ENCODE measurements around the gene PRDM16.

Gene PRDM16

DNA sequence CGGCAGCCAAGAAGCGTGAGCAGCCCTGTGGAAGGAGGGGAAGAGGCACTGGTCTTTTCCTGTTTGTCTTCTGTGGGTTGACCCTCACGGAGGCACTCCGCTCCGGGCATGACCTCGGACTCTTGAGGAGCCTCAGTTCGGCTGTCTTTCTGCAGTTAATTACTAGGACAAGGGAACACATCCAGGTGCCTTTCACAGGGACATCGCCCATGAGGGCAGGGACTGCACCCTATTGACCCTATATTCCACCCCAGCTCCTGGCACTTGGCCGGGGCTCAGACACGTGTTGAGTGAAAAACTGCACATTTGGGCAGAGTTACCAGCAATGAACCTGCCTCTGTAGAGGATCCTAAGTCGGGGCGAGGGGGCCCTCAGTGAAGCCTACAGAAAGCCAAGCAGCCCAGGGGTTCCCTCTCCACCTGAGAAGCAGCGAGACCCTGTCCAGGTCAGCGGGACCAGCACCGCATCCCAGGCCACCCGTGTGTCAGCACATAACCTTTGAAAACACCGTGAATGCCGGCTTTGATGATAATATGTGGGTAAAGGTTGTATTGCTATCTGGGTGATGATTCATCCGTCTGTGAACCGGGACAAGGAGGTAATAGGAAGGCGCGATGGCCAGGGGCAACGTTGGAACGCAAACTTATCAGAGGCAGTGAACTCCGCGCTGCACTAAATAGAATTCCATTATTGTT, 224.0 kb downstream of the PRDM16 start:
- no peak for FAIRE-seq

GRCh38 chr1:3293563-3294080, 224.6 kb downstream of the PRDM16 start:
- FAIRE-seq: no peak
- DNase-seq (ENCODE audit: low spot score): no peak

More for the DNA sequence above, 224.0 kb downstream of the PRDM16 start:
- DNase-seq (ENCODE audit: low spot score): no peak

DNA sequence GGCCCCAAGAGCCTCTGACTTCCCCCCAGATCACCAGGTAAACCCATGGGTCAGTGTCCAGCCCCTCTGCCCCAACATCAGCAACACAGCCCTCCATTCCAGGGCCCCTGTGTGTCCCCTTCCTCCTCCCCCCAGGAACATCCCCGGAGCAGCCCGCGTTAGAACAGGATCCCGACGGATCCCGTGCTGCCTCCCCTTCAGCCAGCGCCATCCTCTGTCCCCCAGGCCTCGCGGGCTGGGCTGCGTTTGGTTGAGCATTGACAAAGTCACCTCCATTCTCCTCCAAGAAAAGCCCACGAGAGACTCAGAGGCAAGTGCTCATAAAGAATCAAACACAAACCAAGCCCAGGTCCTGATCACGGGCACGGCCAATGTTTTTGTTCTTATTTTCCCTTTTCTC, 225.4 kb downstream of the PRDM16 start:
- DNase-seq (ENCODE audit: low spot score) (no peak), FAIRE-seq (no peak)

GRCh38 chr1:3295846-3296245, 226.8 kb downstream of the PRDM16 start:
- FAIRE-seq: no peak
- no peak for DNase-seq (ENCODE audit: low spot score)

- DNase-seq (ENCODE audit: low spot score) (no peak), FAIRE-seq (no peak)
Measured at GRCh38 chr1:3296326-3296725, 227.3 kb downstream of the PRDM16 start.

DNA sequence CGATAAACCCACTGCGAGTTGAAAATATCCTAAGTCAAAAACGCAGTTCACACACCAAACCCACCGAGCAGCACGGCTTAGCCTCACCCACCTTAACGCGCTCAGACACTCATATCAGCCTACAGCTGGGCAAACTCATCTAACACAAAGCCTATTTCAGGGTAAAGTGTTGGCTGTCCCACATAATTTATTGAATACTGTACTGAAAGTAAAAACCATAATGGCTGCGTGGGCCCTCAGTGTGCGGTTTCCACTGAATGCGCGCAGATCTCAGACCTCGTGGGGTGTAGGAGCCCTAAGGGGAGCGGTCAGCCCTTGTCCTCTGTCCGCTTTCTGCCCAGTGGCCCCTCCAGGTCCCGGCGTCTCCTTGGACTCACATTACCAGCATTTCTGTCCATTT, 227.8 kb downstream of the PRDM16 start:
- FAIRE-seq (no peak), DNase-seq (ENCODE audit: low spot score) (no peak)

GRCh38 chr1:3297756-3298155, 228.8 kb downstream of the PRDM16 start:
- FAIRE-seq (no peak), DNase-seq (ENCODE audit: low spot score) (no peak)

- DNase-seq (ENCODE audit: low spot score) (no peak), FAIRE-seq (no peak)
Measured at GRCh38 chr1:3298197-3298596, 229.2 kb downstream of the PRDM16 start.

DNA sequence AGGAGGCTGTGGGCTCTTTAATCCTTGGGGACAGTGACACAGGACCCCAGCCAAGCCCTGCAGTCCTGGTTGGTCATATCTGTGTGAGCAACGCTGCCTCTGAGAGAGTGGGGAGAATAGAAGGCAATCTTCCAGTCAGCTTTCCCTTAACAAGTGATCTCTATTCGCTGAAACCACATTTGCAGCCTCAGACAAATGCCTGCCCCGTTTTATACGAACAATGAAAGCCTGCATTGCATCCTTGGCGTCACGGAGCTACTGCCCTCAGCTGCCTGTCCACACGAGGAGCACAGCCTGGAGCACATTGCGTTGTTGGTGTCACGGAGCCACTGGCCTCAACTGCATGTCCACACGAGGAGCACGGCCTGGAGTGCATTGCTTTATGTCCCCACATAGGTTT, 235.2 kb downstream of the PRDM16 start:
- FAIRE-seq: no peak
- DNase-seq (ENCODE audit: low spot score): no peak

GRCh38 chr1:3304692-3305091, 235.7 kb downstream of the PRDM16 start:
- no peak for FAIRE-seq
- no peak for DNase-seq (ENCODE audit: low spot score)

DNA sequence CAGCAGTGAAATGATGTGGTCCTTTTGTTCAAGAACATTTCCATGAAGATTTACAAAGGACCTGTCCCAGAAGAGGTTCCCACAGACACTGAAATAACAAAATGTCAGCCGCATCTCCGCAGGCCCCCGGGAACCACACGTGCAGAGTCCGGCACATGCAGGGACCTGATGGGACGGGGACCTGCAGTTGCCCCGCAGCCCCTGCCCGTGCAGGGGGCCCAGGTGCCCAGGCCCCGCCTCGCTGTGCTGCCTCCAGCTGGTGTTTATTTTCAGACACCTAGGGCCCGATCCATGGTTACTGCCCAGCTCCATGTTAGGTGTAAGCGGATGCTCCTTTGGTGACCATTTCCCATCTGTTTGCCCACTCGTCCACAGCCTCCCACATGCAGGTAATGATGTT, 236.2 kb downstream of the PRDM16 start:
- no peak for FAIRE-seq
- DNase-seq (ENCODE audit: low spot score): no peak

DNA sequence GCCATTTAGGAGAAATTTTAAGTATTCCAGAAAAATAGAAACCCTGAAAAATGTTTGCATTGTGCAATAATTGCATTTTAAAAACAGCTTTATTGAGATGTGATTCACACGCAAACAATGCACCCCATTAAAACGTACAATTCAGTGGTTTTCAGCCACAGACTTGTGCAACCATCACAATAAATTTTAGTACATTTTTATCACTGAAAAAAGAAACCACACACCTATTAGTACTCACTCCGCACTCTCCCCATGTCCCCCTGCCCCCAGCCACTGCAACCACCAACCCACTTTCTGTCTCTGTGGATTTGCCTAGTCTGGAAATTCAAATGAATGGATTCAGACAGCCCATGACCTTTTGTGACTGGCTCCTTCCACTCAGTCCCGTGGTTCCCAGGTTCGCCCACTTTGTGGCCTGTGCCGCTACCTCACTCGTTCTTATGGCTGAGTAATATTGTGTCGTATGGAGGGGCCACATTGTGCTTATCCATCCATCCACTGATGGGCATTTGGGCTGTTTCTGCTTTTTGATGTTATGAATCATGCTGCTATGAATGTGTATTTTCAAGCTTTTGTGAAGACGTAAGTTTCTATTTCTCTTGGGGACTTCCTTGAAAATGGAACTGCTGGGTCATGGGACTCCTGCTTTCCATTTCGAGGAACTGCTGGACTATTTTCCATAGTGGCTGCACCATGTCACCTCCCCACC, 237.7 kb downstream of the PRDM16 start:
- FAIRE-seq: no peak
- DNase-seq (ENCODE audit: low spot score): peak; percentile 27

GRCh38 chr1:3307359-3307758, 238.4 kb downstream of the PRDM16 start:
- no peak for DNase-seq (ENCODE audit: low spot score)
- no peak for FAIRE-seq

GRCh38 chr1:3308053-3308452, 239.1 kb downstream of the PRDM16 start:
- no peak for DNase-seq (ENCODE audit: low spot score)
- no peak for FAIRE-seq

- no peak for DNase-seq (ENCODE audit: low spot score)
- FAIRE-seq: peak; percentile 5
Measured at GRCh38 chr1:3310718-3311400, 241.9 kb downstream of the PRDM16 start.

DNA sequence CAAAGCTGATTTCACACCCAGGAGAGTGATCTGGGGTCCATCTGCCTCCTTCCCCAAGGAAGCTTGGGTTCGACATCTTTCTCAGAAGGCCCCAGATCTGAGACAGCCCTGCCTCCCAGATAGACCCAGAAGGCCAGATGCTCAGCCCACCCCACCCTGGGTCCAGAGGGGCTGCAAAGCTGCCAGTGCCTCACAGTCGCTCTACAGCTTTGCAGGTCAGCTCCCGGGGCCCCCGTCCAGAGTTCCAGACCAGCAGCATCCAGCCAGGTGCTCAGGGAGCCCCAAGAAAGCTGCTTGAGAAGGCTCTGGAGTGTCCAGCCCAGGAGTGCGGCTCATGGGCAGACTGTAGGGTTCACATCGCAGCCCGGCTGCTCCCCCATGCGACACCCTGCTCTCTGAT, 242.7 kb downstream of the PRDM16 start:
- no peak for DNase-seq (ENCODE audit: low spot score)
- no peak for FAIRE-seq

- DNase-seq (ENCODE audit: low spot score): no peak
- no peak for FAIRE-seq
Measured at GRCh38 chr1:3312310-3312897, 243.4 kb downstream of the PRDM16 start.

DNA sequence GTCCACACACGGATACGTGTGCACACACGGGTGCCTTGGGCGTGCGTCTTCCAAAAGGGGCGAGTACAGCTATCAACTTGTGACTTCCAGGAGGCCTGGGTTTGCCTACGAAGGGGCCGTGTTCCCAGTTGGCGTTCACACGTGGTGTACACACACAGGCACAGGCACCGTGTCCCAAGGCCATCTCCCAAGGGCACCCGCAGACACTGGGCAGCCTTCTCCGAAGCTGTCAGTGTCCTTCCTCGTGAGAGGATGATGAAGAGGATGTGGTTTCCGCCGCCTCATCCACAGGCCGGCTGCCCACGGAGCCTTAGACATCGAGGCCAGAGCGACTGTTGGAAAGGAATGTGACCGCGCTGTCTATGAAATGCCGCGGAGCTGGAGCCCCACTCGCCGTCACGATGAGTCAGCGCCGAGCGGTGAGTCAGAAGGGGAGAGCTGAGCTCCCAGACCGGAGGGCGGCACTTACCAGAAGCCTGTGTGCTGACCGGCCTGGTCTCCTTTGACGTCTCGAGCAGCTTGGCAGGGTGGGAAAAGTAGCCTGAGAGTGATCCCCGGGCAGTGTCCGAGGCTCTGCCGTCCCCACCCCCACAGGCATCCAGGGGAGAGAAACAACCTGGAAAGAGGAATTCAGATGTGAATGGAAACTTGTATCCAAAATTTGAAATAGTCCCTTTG, 244.0 kb downstream of the PRDM16 start:
- peak; percentile 82 for FAIRE-seq
- peak; percentile 92 for DNase-seq (ENCODE audit: low spot score)

- no peak for FAIRE-seq
- DNase-seq (ENCODE audit: low spot score): peak; percentile 60
Measured at GRCh38 chr1:3313576-3313950, 244.6 kb downstream of the PRDM16 start.

DNA sequence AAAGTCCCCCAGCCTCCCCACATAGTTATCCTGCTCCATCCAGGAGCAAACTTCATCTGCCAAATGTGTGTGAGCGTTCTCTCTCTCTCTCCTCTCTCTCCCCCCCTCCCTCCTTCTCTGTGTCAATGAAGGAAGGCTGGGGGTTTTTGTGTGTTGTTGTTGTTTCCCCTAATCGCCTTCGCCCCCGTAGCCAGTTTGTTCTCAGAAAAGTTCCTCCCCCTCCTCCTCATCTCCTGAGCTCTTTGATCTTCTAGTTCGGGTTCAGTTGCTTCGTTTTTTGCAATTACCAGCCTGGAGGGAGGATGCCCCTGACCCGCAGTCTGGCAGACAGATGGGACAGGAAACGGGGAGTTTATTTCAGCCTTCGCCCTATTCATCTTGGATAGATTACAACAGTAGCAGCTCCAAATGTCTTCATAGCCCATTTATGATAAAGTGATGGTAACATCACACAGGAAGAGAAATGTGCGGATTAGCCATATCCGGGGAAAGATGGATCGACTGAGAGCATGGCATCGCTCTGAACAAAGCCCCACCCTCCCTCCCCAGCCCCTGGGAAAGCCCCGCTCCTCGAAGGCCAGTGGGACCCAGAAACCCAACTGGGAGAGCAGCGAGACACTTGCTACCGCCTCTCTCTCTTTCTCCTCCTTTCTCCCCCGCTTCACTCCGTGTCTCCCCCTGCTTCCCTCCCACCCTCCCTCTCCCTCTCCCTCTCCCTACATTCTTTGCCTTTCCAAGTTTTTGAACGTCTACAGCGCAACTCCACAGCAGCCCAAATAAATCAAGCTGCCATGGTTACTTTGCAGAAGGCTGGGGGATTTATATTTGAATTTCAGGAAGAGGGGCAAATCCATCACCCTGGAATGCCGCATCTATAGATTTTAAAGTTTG, 245.7 kb downstream of the PRDM16 start:
- FAIRE-seq (no peak), DNase-seq (ENCODE audit: low spot score) (no peak)

Measured in urothelium cell line (cell line).